Mucosa of rectum (tissue), 2 donors: ENCODE data around the gene NCS1.
"Not testable (repeated sequence)": the region's sequence is repeated elsewhere in the genome, so short reads cannot be mapped to it uniquely, and the experiment has no call there.

Experiments used
- H3K27ac ChIP-seq, 2 donors: one replicate each; pipeline ENCODE4 v1.7.0; 2013; ENCODE audit warnings: inconsistent platforms in 2 of 2, low read depth in 2 of 2, low read length in 2 of 2
- H3K27me3 ChIP-seq, 2 donors: one replicate each; pipeline ENCODE4 v1.7.0; 2013; ENCODE audit warnings: low read length in 2 of 2; ENCODE audit not compliant: control insufficient read depth in 2 of 2, insufficient read depth in 2 of 2
- H3K36me3 ChIP-seq, 2 donors: one replicate each; pipeline ENCODE4 v1.7.0; 2013; ENCODE audit warnings: low read length in 2 of 2; ENCODE audit not compliant: control insufficient read depth in 2 of 2, insufficient read depth in 2 of 2
- H3K4me1 ChIP-seq, 2 donors: one replicate each; pipeline ENCODE4 v1.7.0; 2013; ENCODE audit warnings: low read length in 2 of 2, mild to moderate bottlenecking in 1 of 2; ENCODE audit not compliant: control insufficient read depth in 2 of 2, insufficient read depth in 2 of 2
- H3K4me3 ChIP-seq, 2 donors: one replicate each; pipeline ENCODE4 v1.7.0; 2013; ENCODE audit warnings: low read length in 2 of 2
- H3K9ac ChIP-seq, 2 donors: one replicate each; pipeline ENCODE4 v1.7.0; 2013; ENCODE audit warnings: low read length in 2 of 2, low read depth in 1 of 2, mild to moderate bottlenecking in 1 of 2
- H3K9me3 ChIP-seq, 2 donors: one replicate each; pipeline ENCODE4 v1.7.0; 2013; ENCODE audit warnings: low read length in 2 of 2; ENCODE audit not compliant: control insufficient read depth in 2 of 2
- donor health status: healthy.
- donor health status: Normal muscosa, but diverticular disease.

NCS1 gene

GRCh38 chr9:130243882-130244170 is 71.6 kb downstream of the NCS1 start:
- Histone ChIP-seq H3K4me1 (peaks cover 5% of the 10 kb centered on the region in 2 donors), H3K9me3 (no peaks in the 10 kb centered on the region), H3K4me3 (no peak overlapping the region), H3K9ac (no peak overlapping the region), H3K36me3 (no peaks in the 10 kb centered on the region), H3K27ac (no peak overlapping the region), H3K27me3 (no peaks in the 10 kb centered on the region)

GRCh38 chr9:130244548-130245165 is 72.5 kb downstream of the NCS1 start:
- Histone ChIP-seq H3K4me3 (no peak overlapping the region), H3K9ac (no peak overlapping the region), H3K27me3 (no peaks in the 10 kb centered on the region), H3K4me1 (peaks cover 5% of the 10 kb centered on the region in 2 donors), H3K27ac (no peak overlapping the region), H3K36me3 (no peaks in the 10 kb centered on the region), H3K9me3 (no peaks in the 10 kb centered on the region)

DNA sequence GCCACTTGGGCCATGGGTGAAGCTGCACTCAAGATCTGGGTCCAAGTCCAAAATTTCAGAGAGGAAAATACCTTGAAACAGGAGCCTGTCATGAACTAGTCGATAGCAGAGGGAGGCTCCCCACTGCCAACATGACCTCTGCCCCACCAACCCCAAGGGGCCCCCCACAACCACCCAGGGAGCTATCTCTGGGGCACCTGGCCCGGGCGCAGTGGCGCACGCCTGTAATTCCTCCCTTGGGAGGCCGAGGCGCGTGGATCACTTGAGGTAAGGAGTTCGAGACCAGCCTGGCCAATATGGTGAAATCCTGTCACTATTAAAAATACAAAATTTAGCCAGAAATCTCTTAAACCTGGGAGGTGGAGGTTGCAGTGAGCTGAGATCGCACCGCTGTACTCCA is 73.3 kb downstream of the NCS1 start:
- H3K4me1 ChIP-seq: peaks cover 5% of the 10 kb centered on the region in 2 donors
- no peaks in the 10 kb centered on the region for H3K27me3 ChIP-seq
- H3K4me3 ChIP-seq: no peak overlapping the region
- H3K36me3 ChIP-seq: no peaks in the 10 kb centered on the region
- no peak overlapping the region for H3K9ac ChIP-seq
- no peak overlapping the region for H3K27ac ChIP-seq
- no peaks in the 10 kb centered on the region for H3K9me3 ChIP-seq

DNA sequence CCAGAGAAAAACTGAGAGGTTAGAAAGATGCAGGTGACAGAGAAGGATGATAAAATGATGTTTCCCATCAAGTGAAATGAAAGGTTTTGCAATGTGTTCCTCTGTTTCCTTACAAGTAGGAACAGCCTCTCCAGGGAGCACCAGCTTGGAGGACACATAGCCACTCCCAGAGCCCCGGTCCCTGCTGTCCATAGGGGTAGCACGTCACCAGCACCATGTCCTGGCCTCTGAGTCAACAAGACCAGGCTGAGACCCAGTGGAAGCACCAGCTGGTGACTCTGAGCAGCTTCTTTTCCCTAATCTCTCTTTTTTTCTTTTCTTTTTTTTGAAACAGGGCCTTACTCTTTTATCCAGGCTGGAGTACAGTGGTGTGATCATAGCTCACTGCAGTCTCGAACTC is 73.9 kb downstream of the NCS1 start:
- no peak overlapping the region for H3K9ac ChIP-seq
- no peaks in the 10 kb centered on the region for H3K27me3 ChIP-seq
- no peak overlapping the region for H3K27ac ChIP-seq
- peaks cover 3 to 5% of the 10 kb centered on the region in 2 donors for H3K4me1 ChIP-seq
- H3K9me3 ChIP-seq: no peaks in the 10 kb centered on the region
- no peak overlapping the region for H3K4me3 ChIP-seq
- no peaks in the 10 kb centered on the region for H3K36me3 ChIP-seq

GRCh38 chr9:130254747-130255630 is 82.8 kb downstream of the NCS1 start:
- no peak overlapping the region for H3K4me3 ChIP-seq
- no peak overlapping the region for H3K27ac ChIP-seq
- H3K4me1 ChIP-seq: no peaks in the 10 kb centered on the region
- no peak overlapping the region for H3K9ac ChIP-seq
- no peaks in the 10 kb centered on the region for H3K9me3 ChIP-seq
- peaks cover 0 to 2% of the 10 kb centered on the region in 2 donors for H3K27me3 ChIP-seq
- H3K36me3 ChIP-seq: no peaks in the 10 kb centered on the region

DNA sequence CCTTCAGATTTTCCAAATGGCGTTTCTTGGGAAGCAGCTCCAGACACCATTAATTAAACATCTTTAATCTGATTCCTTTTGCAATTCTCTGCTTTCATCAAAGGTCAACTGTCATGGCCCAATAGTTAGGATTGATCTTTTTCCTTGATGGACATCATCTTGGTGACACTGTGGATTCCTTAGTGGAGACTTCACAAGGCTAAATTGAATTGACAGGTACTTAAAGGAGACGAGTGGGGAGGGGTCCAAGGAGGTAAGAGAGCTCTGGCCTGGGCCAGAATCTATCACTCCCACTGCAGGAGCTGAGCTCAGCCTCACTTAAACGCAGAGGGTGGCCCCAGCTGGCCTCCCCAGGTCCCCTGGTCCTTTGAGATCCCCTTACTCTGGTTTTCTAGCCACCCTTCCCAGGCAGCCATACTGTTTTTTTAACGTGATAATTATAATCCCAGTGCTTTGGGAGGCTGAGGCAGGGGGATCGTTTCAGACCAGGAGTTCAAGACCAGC is 83.5 kb downstream of the NCS1 start:
- Histone ChIP-seq H3K4me3 (no peak overlapping the region), H3K4me1 (no peaks in the 10 kb centered on the region), H3K27me3 (peaks cover 0 to 2% of the 10 kb centered on the region in 2 donors), H3K9ac (no peak overlapping the region), H3K36me3 (no peaks in the 10 kb centered on the region), H3K27ac (no peak overlapping the region), H3K9me3 (no peaks in the 10 kb centered on the region)

DNA sequence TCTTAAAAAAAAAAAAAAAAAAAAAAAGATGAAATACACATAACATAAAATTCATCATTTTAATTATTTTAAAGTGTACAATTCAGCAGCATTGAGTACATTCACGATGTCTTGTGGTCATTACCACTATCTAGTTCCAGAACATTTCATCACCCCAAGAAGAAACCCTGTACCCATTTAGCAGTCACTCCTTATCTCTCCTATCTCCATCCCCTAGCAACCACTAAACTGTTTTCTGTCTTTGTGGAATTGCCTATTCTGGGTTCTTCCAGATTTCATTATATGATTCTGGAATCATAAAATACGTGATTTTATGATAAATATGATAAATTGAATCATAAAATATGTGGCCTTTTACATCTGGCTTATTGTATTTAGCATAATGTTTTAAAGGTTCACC is 84.4 kb downstream of the NCS1 start:
- H3K9ac ChIP-seq: no peak overlapping the region
- no peaks in the 10 kb centered on the region for H3K36me3 ChIP-seq
- no peak overlapping the region for H3K4me3 ChIP-seq
- no peaks in the 10 kb centered on the region for H3K9me3 ChIP-seq
- peaks cover 0 to 2% of the 10 kb centered on the region in 2 donors for H3K27me3 ChIP-seq
- no peaks in the 10 kb centered on the region for H3K4me1 ChIP-seq
- H3K27ac ChIP-seq: no peak overlapping the region

- H3K4me1 ChIP-seq, H3K9ac ChIP-seq, H3K36me3 ChIP-seq, H3K27ac ChIP-seq, H3K4me3 ChIP-seq, H3K9me3 ChIP-seq, H3K27me3 ChIP-seq: not testable (repeated sequence)
Measured at GRCh38 chr9:130258137-130258536, 85.9 kb downstream of the NCS1 start.

- no peaks in the 10 kb centered on the region for H3K36me3 ChIP-seq
- no peak overlapping the region for H3K27ac ChIP-seq
- peaks cover 9 to 10% of the 10 kb centered on the region in 2 donors for H3K27me3 ChIP-seq
- H3K4me1 ChIP-seq: peaks cover 0 to 2% of the 10 kb centered on the region in 2 donors
- no peaks in the 10 kb centered on the region for H3K9me3 ChIP-seq
- no peak overlapping the region for H3K9ac ChIP-seq
- H3K4me3 ChIP-seq: no peak overlapping the region
Measured at GRCh38 chr9:130259044-130259443, 86.8 kb downstream of the NCS1 start.
